ENCODE data around the gene ABCC4.

ABCC4 gene

GRCh38 chr13:95160112-95160906 lies 140.9 kb downstream of the ABCC4 start:
- no peak for DNase-seq (ENCODE audit: low read depth in 2 of 2)

DNA sequence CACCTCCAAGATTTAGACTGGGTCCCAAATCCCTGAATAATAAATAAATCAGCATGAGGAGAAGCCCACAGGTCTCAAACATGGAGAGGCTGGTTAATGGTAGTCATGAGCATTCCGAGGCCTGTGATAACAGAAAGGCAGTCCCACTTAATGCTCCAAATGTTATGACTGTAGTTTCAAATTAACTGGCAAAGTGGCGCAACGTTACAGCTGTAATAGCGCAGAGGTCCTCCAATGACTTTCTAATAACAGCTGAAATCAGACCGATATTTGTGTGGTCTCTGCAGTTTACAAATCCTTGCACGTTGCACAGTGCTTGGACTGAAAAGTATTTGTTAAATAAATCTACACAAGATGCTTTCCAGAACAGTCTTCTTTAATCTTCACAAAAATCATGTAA lies 141.8 kb downstream of the ABCC4 start:
- no peak for DNase-seq (ENCODE audit: low read depth in 2 of 2)

DNA sequence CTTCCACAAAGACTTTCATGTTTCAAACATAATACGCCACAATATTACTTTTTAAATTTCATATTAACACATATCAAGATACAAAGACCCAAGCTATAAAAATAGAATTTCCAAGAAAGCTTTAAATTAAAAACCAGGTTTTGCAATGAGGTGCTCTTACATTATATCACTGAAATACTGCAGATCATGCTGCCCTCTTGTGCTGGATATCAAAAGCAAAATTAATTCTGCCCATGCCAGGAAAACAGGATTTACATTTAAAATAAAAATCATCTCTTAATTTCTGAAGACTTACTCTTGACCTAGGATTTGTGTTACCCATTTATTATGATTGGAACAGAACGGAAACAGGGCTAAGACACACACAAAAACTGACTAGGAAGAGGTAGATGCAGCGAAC lies 145.0 kb downstream of the ABCC4 start:
- DNase-seq (ENCODE audit: low read depth in 2 of 2) = no peak

DNA sequence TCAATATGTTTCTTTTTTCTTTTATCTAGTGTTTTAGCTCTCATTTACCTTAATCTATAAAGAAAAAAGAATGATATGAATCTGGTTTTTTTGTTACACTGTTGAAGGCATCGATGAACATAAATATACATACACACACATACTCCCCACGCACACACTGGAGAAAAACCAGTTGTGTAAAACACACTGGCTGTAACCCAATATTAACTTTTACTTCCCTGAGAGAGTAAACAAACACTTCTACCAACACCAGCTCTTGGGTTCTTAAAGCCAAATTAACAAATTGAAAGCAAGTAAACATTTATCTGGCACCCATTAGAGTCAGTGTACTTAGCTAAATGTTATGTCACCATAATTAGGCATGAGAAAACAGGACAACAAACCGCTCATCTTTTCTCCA lies 145.7 kb downstream of the ABCC4 start:
- no peak for DNase-seq (ENCODE audit: low read depth in 2 of 2)

DNA sequence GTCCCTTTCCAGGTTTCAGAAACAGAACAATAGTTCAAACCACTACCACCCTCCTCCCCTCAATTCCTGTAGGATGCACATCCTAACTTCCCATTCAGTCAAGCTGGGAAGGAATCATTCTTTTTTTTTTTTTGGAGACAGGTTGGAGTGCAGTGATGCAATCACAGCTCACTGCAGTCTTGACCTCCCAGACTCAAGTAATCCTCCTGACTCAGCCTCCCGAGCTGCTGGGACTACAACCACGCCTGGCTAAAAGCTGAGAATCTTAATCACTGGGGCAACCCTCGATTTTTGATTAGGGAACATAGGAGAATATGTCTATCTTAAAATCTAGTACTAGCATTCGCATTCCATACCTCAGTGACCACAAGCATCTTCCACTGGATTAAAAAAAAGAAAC lies 146.2 kb downstream of the ABCC4 start:
- DNase-seq (ENCODE audit: low read depth in 2 of 2) = no peak

- DNase-seq (ENCODE audit: low read depth in 2 of 2) = no peak
Measured at GRCh38 chr13:95154413-95154886, 146.8 kb downstream of the ABCC4 start.

GRCh38 chr13:95153647-95154412 lies 147.4 kb downstream of the ABCC4 start:
- DNase-seq (ENCODE audit: low read depth in 2 of 2) = no peak

DNA sequence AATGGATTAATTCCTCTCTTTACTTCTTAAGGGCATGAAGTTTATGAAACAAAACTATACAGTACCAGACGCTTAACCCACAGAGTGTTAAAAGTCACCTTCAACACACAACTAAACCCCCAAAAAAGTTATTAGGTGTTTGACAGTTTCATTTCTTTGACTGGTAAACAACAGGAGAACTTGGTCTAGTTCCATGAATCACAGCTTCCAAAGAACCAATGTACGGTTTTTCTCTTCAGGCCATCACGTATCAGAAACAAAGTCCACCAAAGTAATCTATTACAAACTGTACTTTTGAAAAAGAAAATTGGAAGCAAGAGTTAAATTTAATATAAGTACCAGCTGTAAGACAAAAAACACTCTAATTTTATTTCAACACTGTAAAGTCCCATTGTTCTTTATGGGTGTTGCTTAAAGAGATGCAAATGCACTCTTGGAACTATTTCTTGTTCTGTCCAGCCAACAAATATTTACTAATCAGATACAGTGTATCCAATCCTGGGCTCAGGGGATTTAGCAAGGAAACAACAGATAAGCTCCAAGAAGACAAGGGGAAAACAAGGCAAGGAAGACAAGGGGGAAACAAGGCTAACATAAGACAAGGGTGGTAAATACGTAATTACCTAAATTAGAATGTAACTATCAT lies 149.2 kb downstream of the ABCC4 start:
- no peak for DNase-seq (ENCODE audit: low read depth in 2 of 2)

GRCh38 chr13:95150555-95150954 lies 150.7 kb downstream of the ABCC4 start:
- no peak for DNase-seq (ENCODE audit: low read depth in 2 of 2)

DNA sequence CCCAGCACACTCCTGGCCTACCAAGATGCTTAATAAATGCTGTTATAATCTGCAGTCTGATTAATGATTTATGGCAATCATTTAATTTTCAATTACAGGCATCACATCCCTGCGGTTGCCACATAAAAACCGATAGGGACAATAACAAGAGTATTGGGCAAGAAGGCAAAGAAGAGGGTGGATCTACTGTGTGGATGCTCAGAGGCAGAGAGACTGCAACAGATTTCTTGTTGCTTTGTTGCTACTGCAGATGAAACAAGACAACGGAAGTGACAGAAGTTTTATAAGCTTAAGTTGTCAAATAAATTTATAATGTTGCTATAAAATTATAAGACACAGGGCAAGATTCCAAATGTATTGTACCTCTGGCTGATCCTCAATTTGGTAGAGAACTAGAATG lies 154.8 kb downstream of the ABCC4 start:
- DNase-seq (ENCODE audit: low read depth in 2 of 2) = no peak

DNA sequence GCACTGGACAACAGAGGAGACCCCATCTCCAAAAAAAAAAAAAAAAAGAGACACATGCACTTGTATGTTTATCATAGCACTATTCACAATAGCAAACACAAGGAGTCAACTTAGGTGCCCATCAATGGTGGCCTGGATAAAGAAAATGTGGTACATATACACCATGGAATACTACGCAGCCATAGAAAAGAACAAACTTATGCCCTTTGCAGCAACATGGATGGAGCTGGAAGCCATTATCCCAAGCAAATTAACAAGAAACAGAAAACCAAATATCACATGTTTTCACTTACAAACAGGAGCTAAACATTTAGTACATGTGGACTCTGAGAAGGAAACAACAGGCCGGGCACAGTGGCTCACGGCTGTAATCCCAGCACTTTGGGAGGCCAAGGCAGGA lies 155.7 kb downstream of the ABCC4 start:
- no peak for DNase-seq (ENCODE audit: low read depth in 2 of 2)

- DNase-seq (ENCODE audit: low read depth in 2 of 2) = no peak
Measured at GRCh38 chr13:95140502-95140901, 160.7 kb downstream of the ABCC4 start.

DNA sequence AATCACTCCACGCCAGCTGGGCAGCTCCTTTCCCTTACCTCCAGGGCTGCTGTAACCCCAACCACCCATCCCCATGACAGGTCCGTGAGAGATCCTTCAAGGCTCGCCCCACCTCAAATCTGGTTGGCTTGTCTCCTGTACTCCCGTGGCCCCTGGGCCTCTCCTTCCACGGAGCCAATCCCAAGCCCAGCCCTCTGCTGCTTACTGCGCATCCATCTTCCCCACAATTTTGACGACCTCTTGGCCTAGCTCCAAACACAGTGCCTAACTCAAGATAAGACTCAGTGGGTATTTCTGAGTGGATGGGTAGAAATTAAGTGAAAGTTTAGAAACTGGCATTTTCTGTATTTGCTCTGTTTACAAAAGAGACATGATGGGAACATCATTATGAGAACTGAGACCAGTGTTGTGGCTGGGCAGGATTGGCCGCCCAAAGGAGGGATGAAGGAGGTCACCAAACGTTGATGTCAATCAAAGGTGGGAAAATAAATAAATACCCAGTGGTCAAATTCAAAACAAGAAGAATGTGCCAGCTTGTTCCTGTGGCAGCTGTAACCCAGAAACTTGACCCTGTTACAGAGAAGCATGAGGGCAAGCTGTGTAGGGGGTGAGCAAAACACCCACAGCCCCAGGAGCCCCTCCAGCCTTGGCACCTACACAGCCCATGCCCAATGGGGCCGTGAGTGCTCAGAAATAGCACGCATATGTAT lies 162.2 kb downstream of the ABCC4 start:
- DNase-seq (ENCODE audit: low read depth in 2 of 2) = no peak

- DNase-seq (ENCODE audit: low read depth in 2 of 2) = no peak
Measured at GRCh38 chr13:95137096-95137495, 164.2 kb downstream of the ABCC4 start.

GRCh38 chr13:95136638-95137037 lies 164.6 kb downstream of the ABCC4 start:
- DNase-seq (ENCODE audit: low read depth in 2 of 2) = no peak

DNA sequence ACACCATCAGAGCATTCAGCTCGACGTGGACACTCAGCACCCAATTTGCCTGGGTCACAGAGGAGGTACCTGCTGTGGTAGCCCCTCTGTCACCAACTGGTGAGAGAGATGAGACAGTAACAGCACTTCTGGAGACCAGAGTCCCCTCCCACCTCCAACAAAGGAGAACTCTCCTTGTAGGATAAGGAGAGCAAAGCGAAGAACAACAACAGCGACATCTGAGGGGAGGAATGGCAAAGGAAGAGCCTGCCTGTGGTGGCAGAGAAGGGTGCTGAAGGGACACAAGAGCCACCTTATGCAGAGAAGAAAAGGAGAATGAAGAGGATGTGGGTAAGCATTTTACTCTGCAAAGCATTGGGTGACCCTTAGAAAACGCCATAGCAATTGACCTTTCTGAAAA lies 167.8 kb downstream of the ABCC4 start:
- DNase-seq (ENCODE audit: low read depth in 2 of 2) = no peak

- DNase-seq (ENCODE audit: low read depth in 2 of 2) = no peak
Measured at GRCh38 chr13:95129004-95129403, 172.2 kb downstream of the ABCC4 start.

GRCh38 chr13:95128045-95128643 lies 173.1 kb downstream of the ABCC4 start:
- DNase-seq (ENCODE audit: low read depth in 2 of 2) = no peak

DNA sequence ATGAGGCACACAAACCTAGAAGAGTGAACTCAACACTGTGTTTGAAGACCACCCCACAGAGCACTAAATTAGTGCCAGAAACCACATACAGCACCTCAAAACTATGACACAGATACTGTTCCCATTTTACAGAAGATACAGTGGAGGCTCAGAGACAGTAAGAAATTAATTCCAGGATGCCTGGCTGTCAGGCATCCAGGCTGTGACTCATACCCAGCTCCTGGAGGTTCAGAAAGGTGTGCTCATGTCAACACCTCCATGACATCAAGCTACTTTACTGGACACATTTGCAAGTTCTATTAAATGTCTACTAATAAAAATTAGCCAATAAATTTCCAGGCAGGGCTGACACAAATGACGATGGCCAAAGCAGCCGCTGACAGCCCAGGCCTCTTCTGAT lies 176.3 kb downstream of the ABCC4 start:
- DNase-seq (ENCODE audit: low read depth in 2 of 2) = no peak

DNA sequence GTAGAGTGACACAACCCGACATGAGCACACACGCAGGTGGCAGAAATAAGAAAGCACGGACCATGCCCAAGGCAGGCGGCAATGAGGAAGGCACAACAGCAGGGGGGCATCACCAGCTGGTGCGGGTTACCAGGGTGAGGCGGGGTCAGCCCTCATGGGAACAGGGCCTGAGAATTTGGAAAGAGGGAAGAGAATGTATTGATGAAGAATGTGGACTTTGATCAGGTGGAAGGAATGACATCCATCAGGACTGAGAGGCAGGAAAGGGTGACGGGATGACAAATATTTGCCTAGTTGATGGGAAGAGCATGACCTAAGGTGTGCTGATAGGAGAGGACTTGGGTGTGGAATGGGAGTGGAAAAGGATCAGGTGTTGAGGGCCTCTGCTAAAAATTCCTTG lies 177.5 kb downstream of the ABCC4 start:
- DNase-seq (ENCODE audit: low read depth in 2 of 2) = no peak

DNA sequence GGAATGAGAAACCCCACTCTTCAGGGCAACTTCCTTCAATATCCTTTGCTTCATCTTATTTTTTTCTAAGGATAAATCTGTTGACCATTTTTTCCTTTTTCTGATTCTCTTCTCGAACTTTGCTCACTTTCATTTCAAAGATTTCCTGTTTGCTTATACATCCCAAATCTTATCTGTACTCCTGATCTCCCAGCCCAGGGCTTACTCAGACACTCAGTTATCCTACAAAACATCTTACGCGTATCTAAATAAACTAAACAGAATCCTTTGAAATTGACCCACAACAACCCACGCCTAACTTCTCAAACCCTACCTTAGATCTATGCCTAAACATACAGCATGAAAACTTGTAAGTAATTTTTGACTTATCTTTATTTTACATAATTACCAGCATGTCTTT lies 179.2 kb downstream of the ABCC4 start:
- no peak for DNase-seq (ENCODE audit: low read depth in 2 of 2)

DNA sequence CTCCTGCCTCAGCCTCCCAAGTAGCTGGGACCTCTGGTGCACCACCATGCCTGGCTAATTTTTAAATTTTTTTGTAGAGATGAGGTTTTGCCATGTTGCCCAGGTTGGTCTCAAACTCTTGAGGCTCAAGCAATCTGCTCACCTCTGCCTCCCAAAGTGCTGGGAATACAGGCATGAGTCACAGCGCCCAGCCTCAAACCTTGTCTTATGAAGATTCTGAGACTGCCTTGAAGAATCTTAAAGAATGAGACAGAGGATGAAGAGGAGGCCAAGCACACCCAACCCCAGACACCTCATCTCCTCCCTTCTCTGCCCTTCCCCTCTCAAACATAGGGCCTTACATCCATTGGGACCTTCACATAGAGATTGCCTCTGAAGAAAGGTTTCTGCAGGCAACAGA lies 179.7 kb downstream of the ABCC4 start:
- DNase-seq (ENCODE audit: low read depth in 2 of 2) = no peak

Data from activated CD4-positive, alpha-beta T cell treated with anti-CD3 and anti-CD28 coated beads for 24 hours (primary cell).